HCEC 1CT (cell line): ENCODE results near the gene STAG3.
A peak's percentile ranks its signal among the peaks of the same experiment; 100 is the strongest.
"Not testable (repeated sequence)": the region's sequence is repeated elsewhere in the genome, so short reads cannot be mapped to it uniquely, and the experiment has no call there.

ENCODE experiments used
- DNase-seq: peaks from one replicate; pipeline ENCODE4 v3.0.0-alpha.2; 2017

The STAG3 gene

GRCh38 chr7:100212631-100213286 is 35.0 kb downstream of the STAG3 start:
- no peak for DNase-seq

DNA sequence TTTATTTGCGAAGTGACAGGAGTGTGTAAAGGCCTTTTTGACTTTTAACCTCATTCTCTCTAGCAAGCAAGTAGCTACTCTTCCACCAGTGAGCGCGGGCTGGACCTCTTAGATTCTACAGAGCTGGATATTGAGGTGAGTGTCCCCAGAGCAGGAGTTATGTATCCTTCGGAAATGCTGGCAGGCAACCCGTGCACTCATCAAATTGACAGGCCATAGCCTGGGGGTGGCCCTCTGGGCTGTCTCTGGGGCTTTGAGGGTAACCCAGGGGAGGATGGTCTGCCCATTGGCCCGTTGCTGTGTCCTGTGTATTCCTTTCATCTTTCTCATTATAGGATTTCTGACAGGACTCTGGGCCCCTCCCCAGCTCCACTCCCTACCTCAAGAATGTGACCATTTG is 36.0 kb downstream of the STAG3 start:
- DNase-seq: no peak

GRCh38 chr7:100214356-100214755 is 36.6 kb downstream of the STAG3 start:
- DNase-seq: not testable (repeated sequence)

DNA sequence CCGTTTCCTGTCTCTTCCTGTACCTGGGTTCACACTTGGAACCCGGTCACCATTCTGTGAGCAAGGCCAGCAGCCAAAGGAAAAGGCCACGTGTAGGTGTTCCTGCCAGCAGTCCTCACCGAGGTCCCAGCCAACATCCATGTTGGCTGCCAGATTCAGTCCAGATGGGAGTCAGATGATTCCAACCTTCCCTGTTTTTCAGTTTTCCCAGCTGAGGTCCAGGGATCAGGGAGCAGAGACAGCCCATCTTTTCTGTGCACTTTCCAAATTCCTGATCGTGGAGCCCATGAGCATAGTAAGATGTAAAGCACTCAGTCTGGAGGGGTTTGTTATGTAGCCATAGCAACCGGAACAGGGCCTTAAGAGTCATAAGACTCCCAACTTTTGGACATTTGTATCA is 38.2 kb downstream of the STAG3 start:
- DNase-seq: no peak

DNA sequence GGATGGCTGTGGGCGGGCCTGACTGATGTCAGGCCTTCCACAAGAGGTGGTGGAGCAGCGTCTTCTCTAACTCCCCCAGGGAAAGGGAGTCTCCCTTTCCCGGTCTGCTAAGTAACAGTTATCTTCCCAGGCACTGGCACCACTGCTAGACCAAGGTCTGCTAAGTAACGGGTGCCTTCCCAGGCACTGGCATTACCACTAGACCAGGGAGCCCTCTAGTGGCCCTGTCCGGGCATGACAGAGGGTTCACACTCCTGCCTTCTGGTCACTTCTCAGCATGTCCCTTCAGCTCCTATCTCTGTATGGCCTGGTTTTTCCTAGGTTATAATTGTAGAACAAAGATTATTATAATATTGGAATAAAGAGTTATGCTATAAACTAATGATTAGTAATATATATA is 40.2 kb downstream of the STAG3 start:
- DNase-seq: not testable (repeated sequence)

DNA sequence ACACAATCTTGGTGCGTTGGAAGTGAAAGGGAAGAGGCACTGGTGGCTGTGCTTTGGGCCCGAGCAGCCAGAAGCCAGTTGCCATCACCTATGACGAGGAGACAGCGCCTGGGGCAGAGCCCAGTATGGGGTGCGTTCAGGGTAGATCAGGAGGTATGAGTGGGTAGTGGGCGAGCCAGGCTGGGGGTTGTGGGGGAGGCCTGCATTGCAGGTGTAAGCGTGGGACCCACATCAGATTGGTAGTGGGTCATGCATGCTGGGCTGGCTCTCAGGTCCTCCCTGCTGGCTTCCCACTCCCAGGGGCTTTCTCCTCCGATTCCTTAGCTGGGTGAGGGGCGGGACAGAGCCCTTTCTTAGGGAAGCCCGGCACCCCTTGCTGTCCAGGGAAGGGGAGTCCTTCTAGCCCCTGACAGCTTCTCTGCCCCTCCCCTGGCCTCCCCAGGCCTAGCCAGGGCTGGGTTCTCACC is 41.6 kb downstream of the STAG3 start:
- DNase-seq: no peak

DNA sequence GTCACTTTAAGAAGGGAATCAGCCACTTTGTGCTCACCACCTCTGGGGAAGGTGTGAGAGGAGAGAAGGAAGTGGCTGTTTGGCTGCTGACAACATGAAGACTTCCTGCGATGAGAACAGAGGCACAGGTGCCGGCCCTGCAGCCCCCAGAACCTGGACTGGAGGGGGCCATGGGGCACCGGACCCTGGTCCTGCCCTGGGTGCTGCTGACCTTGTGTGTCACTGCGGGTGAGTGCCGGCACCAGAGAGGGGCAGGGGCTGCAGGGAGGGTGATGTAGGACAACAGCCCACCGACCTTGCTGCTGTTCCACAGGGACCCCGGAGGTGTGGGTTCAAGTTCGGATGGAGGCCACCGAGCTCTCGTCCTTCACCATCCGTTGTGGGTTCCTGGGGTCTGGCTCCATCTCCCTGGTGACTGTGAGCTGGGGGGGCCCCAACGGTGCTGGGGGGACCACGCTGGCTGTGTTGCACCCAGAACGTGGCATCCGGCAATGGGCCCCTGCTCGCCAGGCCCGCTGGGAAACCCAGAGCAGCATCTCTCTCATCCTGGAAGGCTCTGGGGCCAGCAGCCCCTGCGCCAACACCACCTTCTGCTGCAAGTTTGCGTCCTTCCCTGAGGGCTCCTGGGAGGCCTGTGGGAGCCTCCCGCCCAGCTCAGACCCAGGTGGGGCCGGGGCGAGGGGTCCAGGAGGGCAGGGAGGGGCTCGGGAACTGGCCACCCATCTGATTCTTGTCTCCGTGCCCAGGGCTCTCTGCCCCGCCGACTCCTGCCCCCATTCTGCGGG is 42.3 kb downstream of the STAG3 start, which contains the start of gene PVRIG:
Gene PVRIG (plus strand): TSS at position 149 of the 785 bp plus-strand sequence. CDS start 22 bp downstream, at position 171.
- not testable (repeated sequence) for DNase-seq

GRCh38 chr7:100220586-100221230 is 43.0 kb downstream of the STAG3 start:
- no peak for DNase-seq

- no peak for DNase-seq
These were observed 43.6 kb downstream of the STAG3 start for GRCh38 chr7:100221231-100221718.

DNA sequence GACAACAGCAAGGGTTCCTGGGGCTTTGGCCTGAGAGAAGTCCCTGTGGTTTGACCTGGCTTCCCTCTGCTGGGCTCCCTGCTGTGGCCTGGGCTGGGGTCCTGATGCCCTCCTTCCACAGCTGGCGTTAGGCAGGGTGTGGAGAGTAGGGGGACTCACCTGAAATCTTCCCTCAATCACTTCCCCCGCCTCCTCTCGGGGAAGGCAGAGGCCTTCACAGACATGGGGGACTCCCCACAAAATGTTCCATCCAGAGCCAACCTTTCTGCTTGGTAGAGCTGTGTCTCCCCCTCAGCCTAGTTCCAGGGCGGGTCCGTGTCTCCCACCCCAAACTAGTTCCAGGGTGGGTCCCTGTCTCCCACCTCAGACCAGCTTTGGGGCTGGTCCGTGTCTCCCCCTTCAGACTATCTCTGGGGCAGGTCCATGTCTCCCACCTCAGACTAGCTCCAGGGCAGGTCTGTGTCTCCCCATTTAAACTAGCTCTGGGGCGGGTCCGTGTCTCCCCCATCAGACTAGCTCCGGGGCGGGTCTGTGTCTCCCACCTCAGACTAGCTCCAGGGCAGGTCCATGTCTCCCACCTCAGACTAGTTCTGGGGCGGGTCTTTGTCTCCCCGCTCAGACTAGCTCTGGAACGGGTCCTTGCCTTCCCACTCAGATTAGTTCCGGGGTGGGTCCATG is 44.2 kb downstream of the STAG3 start:
- no peak for DNase-seq

DNA sequence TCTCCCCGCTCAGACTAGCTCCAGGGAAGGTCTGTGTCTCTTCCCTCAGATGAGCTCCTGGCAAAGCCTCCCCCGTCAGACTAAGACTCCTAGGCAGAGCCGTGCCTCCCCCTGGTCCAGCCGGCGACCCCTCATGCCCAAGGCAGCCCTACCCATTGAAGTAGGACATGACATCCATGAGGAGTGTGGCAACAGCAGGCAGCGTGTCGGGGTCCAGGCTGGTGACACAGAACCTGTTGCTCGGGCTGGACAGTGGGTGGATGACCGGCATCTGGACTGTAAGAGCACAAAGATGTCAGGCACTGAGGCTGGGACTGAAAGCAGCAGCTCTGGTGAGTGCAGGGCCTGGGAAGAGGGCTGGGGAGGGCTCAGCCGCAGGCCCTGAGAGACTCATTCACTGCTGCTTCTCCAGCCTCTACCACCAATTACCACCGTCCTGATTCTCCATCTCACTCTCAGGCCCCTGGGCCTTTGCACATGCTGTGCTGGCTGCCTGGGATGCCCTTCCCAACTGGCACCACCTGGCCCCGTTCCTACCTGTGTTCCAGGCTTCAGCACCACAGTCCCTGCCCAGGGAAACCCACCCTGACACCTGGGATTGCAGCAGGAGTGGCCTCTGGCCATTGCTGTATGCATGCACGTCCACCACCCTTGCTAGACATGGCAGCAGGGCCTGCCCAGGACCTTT is 44.9 kb downstream of the STAG3 start:
- DNase-seq: no peak

- DNase-seq: not testable (repeated sequence)
These were observed 45.7 kb downstream of the STAG3 start for GRCh38 chr7:100223376-100223927.

- not testable (repeated sequence) for DNase-seq
These were observed 47.2 kb downstream of the STAG3 start for GRCh38 chr7:100224891-100225290.

DNA sequence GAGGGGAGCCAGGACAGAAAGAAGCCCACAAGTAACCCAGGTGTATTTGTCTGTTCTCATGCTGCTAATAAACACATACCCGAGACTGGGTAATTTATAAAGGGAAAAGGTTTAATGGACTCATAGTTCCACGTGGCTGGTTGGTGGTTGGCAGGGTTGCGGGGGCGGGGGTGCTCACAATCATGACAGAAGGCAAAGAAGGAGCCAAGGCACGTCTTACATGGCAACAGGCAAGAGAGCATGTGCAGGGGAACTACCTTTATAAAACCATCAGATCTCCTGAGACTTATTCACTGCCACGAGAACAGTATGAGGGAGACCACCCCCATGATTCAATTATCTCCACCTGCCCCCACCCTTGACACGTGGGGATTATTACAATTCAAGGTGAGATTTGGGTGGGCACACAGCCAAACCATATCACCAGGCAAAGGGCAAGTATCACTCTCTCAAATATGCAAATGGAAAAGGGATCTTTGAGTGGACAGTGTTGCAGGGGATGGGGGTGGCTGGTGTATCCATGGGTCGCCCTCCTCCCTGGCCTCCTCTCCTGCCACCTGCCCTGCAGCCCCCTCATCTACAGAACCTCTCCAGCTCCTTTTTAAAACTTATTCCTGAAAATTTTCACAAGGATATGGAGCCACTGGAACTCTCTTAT is 57.1 kb downstream of the STAG3 start:
- DNase-seq: not testable (repeated sequence)

GRCh38 chr7:100239975-100240374 is 62.3 kb downstream of the STAG3 start:
- DNase-seq: not testable (repeated sequence)

GRCh38 chr7:100243385-100243784 is 65.7 kb downstream of the STAG3 start:
- DNase-seq: not testable (repeated sequence)

DNA sequence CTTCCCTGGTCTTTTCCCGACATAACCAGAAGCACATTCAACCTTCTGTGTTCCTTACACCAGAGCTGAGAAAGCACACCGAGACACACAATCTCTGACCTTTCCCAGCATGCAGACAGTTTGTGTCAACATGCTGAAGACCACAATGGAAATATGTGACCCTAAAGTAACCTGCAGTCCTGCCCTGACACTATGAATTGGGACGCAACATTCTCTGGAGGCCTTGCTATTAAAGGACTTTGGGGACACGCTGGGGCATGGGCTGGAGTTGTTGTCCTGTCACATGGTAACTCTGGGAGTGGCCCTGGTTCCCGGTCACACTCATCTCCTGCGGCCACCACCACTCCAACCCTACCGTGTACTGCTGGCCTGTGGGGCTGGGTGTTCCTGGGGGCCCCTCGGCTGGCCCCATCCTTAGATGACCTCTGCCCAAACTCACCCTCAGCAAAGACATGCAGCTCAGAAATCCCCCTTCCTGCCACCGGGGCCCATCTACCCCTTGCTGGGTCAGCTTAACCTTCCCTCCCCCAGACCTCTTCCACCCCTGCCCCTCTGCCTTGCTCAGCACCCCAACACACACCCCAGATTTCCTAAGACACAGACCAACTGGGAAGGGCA is 67.4 kb downstream of the STAG3 start:
- DNase-seq: not testable (repeated sequence)

DNA sequence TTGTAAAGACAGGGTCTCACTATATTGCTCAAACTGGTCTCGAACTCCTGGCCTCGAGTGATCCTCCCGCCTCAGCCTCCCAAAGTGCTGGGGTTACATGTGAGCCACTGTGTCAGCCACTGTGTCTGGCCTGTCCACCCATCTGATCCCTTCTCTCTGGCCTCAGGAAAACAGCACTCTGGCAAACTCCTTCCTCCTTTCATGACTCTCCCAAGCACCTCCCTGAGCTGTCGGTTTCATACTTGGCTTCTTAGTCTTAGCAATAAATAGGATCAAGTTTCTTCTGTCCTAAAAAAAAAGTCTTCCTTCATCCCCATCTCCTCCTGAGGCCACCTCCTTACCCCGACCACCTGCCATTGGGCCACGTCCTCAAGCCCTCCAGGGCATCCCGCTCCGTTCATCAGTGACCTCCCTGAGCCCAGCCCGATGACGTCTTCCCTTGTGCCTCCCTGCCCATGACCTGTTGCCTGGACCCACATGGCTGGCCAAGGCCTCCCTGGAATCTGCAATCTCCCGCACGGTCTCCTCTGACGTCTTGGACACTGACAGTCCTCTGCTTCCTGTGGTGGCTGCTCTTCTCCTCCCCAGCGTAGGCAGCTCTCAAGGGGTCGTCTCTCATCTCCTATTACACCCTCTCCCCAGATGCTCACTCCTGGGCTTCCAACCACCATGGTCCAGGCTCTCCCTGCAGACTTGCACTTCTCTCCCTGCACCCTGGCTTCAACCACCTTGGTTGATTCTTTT is 68.6 kb downstream of the STAG3 start:
- not testable (repeated sequence) for DNase-seq

DNA sequence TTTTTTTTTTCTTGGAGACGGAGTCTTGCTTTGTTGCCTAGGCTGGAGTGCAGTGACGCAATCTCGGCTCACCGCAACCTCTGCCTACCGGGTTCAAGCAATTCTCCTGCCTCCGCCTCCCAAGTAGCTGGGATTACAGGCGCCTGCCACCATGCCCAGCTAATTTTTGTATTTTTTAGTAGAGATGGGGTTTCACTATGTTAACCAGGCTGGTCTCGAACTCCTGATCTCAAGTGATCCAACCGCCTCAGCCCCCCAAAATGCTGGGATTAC is 69.1 kb downstream of the STAG3 start:
- DNase-seq: not testable (repeated sequence)

- DNase-seq: peak; percentile 57
These were observed 69.5 kb downstream of the STAG3 start for GRCh38 chr7:100247152-100247757.
